GM23338 (cell line): ENCODE data around the gene TMEM212. TPM values are rescaled to one million over a fixed set of nuclear protein-coding genes. Genes with fewer than 3 reads are reported as not detected.

Experiments
- ATAC-seq: fragments of 200-7000 bp; cut with Tn5 transposase; 3 replicates; pipeline ENCODE4 v1.9.1; 2020
- DNase-seq: peaks from one replicate; pipeline ENCODE4 v3.0.0-alpha.2; 2015; ENCODE audit warnings: low spot score
- H2AFZ ChIP-seq: fragments of 200-600 bp; sonication (generic); 2 replicates; pipeline ENCODE4 v1.8.0; 2016; ENCODE audit warnings: antibody characterized with exemption, mild to moderate bottlenecking, moderate library complexity
- H3F3A ChIP-seq: fragments of 200-600 bp; sonication (generic); replicated peaks from 2 replicates; pipeline ENCODE4 v1.8.0; 2017; ENCODE audit warnings: antibody characterized with exemption, mixed run types, low read depth
- H3K27ac ChIP-seq: fragments of 200-600 bp; sonication (generic); 2 replicates; pipeline ENCODE4 v1.6.1; 2016; ENCODE audit warnings: low read depth
- H3K27me3 ChIP-seq: fragments of 200-600 bp; sonication (generic); 2 replicates; pipeline ENCODE4 v1.8.0; 2016; ENCODE audit warnings: mild to moderate bottlenecking, mixed run types, moderate library complexity; ENCODE audit not compliant: insufficient read depth
- H3K36me3 ChIP-seq: fragments of 200-600 bp; sonication (generic); 2 replicates; pipeline ENCODE4 v1.8.0; 2016; ENCODE audit warnings: mild to moderate bottlenecking; ENCODE audit not compliant: insufficient read depth
- H3K4me1 ChIP-seq: fragments of 200-600 bp; sonication (generic); 2 replicates; pipeline ENCODE4 v1.8.0; 2016; ENCODE audit warnings: mild to moderate bottlenecking, moderate library complexity; ENCODE audit not compliant: insufficient read depth
- H3K4me2 ChIP-seq: fragments of 200-600 bp; sonication (generic); 2 replicates; pipeline ENCODE4 v1.7.1; 2017; ENCODE audit warnings: mixed run types
- H3K4me3 ChIP-seq: fragments of 200-600 bp; sonication (generic); 2 replicates; pipeline ENCODE4 v1.6.1; 2016; ENCODE audit warnings: mixed run types
- H3K79me2 ChIP-seq: fragments of 200-600 bp; sonication (generic); replicated peaks from 2 replicates; pipeline ENCODE4 v1.8.0; 2017; ENCODE audit warnings: mild to moderate bottlenecking; ENCODE audit not compliant: insufficient read depth
- H3K9me2 ChIP-seq: fragments of 200-600 bp; sonication (generic); 2 replicates; pipeline ENCODE4 v1.8.0; 2017; ENCODE audit not compliant: insufficient read depth
- H4K20me1 ChIP-seq: fragments of 200-600 bp; sonication (generic); replicated peaks from 2 replicates; pipeline ENCODE4 v1.8.0; 2017; ENCODE audit warnings: mild to moderate bottlenecking; ENCODE audit not compliant: insufficient read depth
- H3K27ac Mint-ChIP-seq: 2 replicates; pipeline ENCODE4 v1.8.0; 2020; ENCODE audit warnings: inconsistent platforms, mild to moderate bottlenecking, moderate library complexity, mixed read lengths
- H3K27me3 Mint-ChIP-seq: 3 replicates; pipeline ENCODE4 v1.8.0; 2022; ENCODE audit warnings: low read depth, mild to moderate bottlenecking, moderate library complexity, mixed read lengths, inconsistent platforms; ENCODE audit not compliant: insufficient read depth, poor library complexity
- H3K36me3 Mint-ChIP-seq: 3 replicates; pipeline ENCODE4 v1.8.0; 2021; ENCODE audit warnings: low read depth, mild to moderate bottlenecking, inconsistent platforms, moderate library complexity, mixed read lengths
- H3K4me1 Mint-ChIP-seq: 3 replicates; pipeline ENCODE4 v1.8.0; 2020; ENCODE audit warnings: mild to moderate bottlenecking, inconsistent platforms, mixed read lengths
- H3K4me3 Mint-ChIP-seq: 3 replicates; pipeline ENCODE4 v1.8.0; 2021; ENCODE audit warnings: moderate library complexity, mild to moderate bottlenecking, inconsistent platforms, mixed read lengths
- H3K9me3 Mint-ChIP-seq: 3 replicates; pipeline ENCODE4 v1.8.0; 2020; ENCODE audit warnings: moderate library complexity, mild to moderate bottlenecking, inconsistent platforms, mixed read lengths
- CREB1 ChIP-seq: fragments of 250-450 bp; sonication (Bioruptor Pico); IDR thresholded peaks from 2 replicates; pipeline ENCODE4 v1.5.0; 2020; ENCODE audit warnings: low read depth, mild to moderate bottlenecking, moderate library complexity
- EZH2 ChIP-seq: fragments of 200-600 bp; sonication (generic); IDR thresholded peaks from one replicate; pipeline ENCODE4 v1.8.0; 2017; ENCODE audit warnings: antibody characterized with exemption, mild to moderate bottlenecking, low read depth; ENCODE audit not compliant: unreplicated experiment
- EZH2phosphoT487 ChIP-seq: fragments of 200-600 bp; sonication (generic); IDR thresholded peaks from one replicate; pipeline ENCODE4 v1.8.1; 2018; ENCODE audit warnings: antibody characterized with exemption; ENCODE audit not compliant: unreplicated experiment
- JUNB ChIP-seq: IDR thresholded peaks from one replicate; pipeline ENCODE4 v1.6.1; 2016; ENCODE audit warnings: antibody characterized with exemption; ENCODE audit not compliant: unreplicated experiment
- NANOG ChIP-seq: IDR thresholded peaks from 2 replicates; pipeline ENCODE4 v1.6.1; 2016; ENCODE audit warnings: antibody characterized with exemption, borderline replicate concordance
- STAT1 ChIP-seq: IDR thresholded peaks from one replicate; pipeline ENCODE4 v1.6.1; 2016; ENCODE audit warnings: antibody characterized with exemption; ENCODE audit not compliant: unreplicated experiment
- ZNF331 ChIP-seq: fragments of 250-450 bp; sonication (Bioruptor Pico); IDR thresholded peaks from 2 replicates; pipeline ENCODE4 v1.5.0; 2020; ENCODE audit warnings: low read depth, mild to moderate bottlenecking, moderate library complexity
- ZNF462 ChIP-seq: fragments of 250-450 bp; sonication (Bioruptor Pico); IDR thresholded peaks from 2 replicates; pipeline ENCODE4 v1.5.0; 2020; ENCODE audit warnings: mild to moderate bottlenecking, moderate library complexity
- polyA plus RNA-seq: library from polyadenylated mRNA; unstranded; fragments of >200 nt; fragmentation: Nextera tagmentation; extraction: Ambion mirVana; gene quantifications from 2 replicates; pipeline ENCODE4 v1.2.1, GENCODE V29; 2016
- total RNA-seq: library from RNA; depleted of rRNA; stranded (reverse); fragments of >200 nt; shearing (Covaris generic); gene quantifications from 2 replicates; pipeline ENCODE4 v1.2.3, GENCODE V29; 2014

Gene TMEM212
- total and polyA plus RNA-seq, 2 experiments from 2014 or later = not detected

- DNase-seq = no peak
- Mint-ChIP-seq H3K27me3 (peaks cover 6% of the 10 kb centered on the region), H3K9me3 (no peaks in the 10 kb centered on the region), H3K4me3 (no peak overlapping the region), H3K4me1 (no peaks in the 10 kb centered on the region), H3K36me3 (no peaks in the 10 kb centered on the region), H3K27ac (no peak overlapping the region)
- Histone ChIP-seq H3K36me3 (no peaks in the 10 kb centered on the region), H3K4me1 (no peaks in the 10 kb centered on the region), H3K27ac (no peak overlapping the region), H4K20me1 (no peaks in the 10 kb centered on the region), H3K4me2 (no peak overlapping the region), H3K79me2 (no peaks in the 10 kb centered on the region), H3F3A (no peaks in the 10 kb centered on the region; the same call in 1 of the 2 replicates), H2AFZ (no peak overlapping the region), H3K27me3 (peaks cover 17% of the 10 kb centered on the region), H3K9me2 (no peaks in the 10 kb centered on the region), H3K4me3 (no peak overlapping the region)
- TF ChIP-seq ZNF462 (CRISPR knock-in tag) = no peak
- TF ChIP-seq EZH2phosphoT487 = no peak
- TF ChIP-seq EZH2 = no peak
- TF ChIP-seq ZNF331 (CRISPR knock-in tag) = no peak
- TF ChIP-seq CREB1 (CRISPR knock-in tag) = no peak
- TF ChIP-seq JUNB = no peak
- no peak for TF ChIP-seq STAT1
- TF ChIP-seq NANOG = no peak
- ATAC-seq = no peak
These were observed 27.1 kb upstream of the TMEM212 start for GRCh38 chr3:171815973-171816595.
